Nephron (organoid): Measurements from ENCODE around the gene PRMT7.
A peak's percentile ranks its signal among the peaks of the same experiment; 100 is the strongest.

ENCODE experiments used
- H3K27ac Mint-ChIP-seq, 3 experiments: 2 replicates each; pipeline ENCODE4 v1.8.0; 2020; ENCODE audit warnings: mixed read lengths in 3 of 3, mild to moderate bottlenecking in 2 of 3, moderate library complexity in 1 of 3
- H3K27me3 Mint-ChIP-seq: 2 replicates; pipeline ENCODE4 v1.8.0; 2021; ENCODE audit warnings: low read depth, mild to moderate bottlenecking, moderate library complexity, mixed read lengths
- H3K36me3 Mint-ChIP-seq: 2 replicates; pipeline ENCODE4 v1.8.0; 2020; ENCODE audit warnings: low read depth, mixed read lengths
- H3K4me1 Mint-ChIP-seq: 2 replicates; pipeline ENCODE4 v1.8.0; 2020; ENCODE audit warnings: mixed read lengths
- H3K4me3 Mint-ChIP-seq, 3 experiments: 2 replicates each; pipeline ENCODE4 v1.8.0; 2020; ENCODE audit warnings: mild to moderate bottlenecking in 3 of 3, mixed read lengths in 3 of 3, moderate library complexity in 2 of 3
- H3K9me3 Mint-ChIP-seq: 2 replicates; pipeline ENCODE4 v1.8.0; 2020; ENCODE audit warnings: mixed read lengths
- CTCF ChIP-seq, 3 experiments: fragments of 200-600 bp; sonication (generic); IDR thresholded peaks; one replicate each; pipeline ENCODE4 v1.5.0; 2021; ENCODE audit warnings: antibody characterized with exemption in 3 of 3; ENCODE audit not compliant: unreplicated experiment in 3 of 3

The PRMT7 gene

GRCh38 chr16:68331879-68332410 is 21.1 kb downstream of the PRMT7 start:
- H3K27me3 Mint-ChIP-seq, result no peaks in the 10 kb centered on the region
- no peak overlapping the region for H3K4me3 Mint-ChIP-seq
- H3K27ac Mint-ChIP-seq, result peak overlapping the region; percentile 88 to 94 (median 88)
- H3K4me1 Mint-ChIP-seq, result peaks cover 27% of the 10 kb centered on the region
- H3K36me3 Mint-ChIP-seq, result peaks cover 34% of the 10 kb centered on the region
- no peaks in the 10 kb centered on the region for H3K9me3 Mint-ChIP-seq
- no peak for TF ChIP-seq CTCF (IDR thresholded peaks at IDR 0.05; ENCODE audit: unreplicated experiment in 3 of 3)

- Mint-ChIP-seq H3K36me3 (peaks cover 40% of the 10 kb centered on the region), H3K4me1 (peaks cover 22% of the 10 kb centered on the region), H3K27ac (peak overlapping the region; percentile 88 to 94 (median 88)), H3K9me3 (no peaks in the 10 kb centered on the region), H3K4me3 (no peak overlapping the region), H3K27me3 (no peaks in the 10 kb centered on the region)
- no peak for TF ChIP-seq CTCF (IDR thresholded peaks at IDR 0.05; ENCODE audit: unreplicated experiment in 3 of 3)
Observed at GRCh38 chr16:68332411-68333121, 21.7 kb downstream of the PRMT7 start.

- TF ChIP-seq CTCF (IDR thresholded peaks at IDR 0.05; ENCODE audit: unreplicated experiment in 3 of 3), result no peak
- Mint-ChIP-seq H3K9me3 (no peaks in the 10 kb centered on the region), H3K4me3 (no peak overlapping the region), H3K4me1 (peaks cover 17% of the 10 kb centered on the region), H3K27me3 (no peaks in the 10 kb centered on the region), H3K27ac (no peak overlapping the region), H3K36me3 (peaks cover 53% of the 10 kb centered on the region)
Observed at GRCh38 chr16:68335175-68335574, 24.4 kb downstream of the PRMT7 start.

- peaks cover 62% of the 10 kb centered on the region for H3K36me3 Mint-ChIP-seq
- no peaks in the 10 kb centered on the region for H3K27me3 Mint-ChIP-seq
- peaks cover 12% of the 10 kb centered on the region for H3K4me1 Mint-ChIP-seq
- TF ChIP-seq CTCF (IDR thresholded peaks at IDR 0.05; ENCODE audit: unreplicated experiment in 3 of 3), result no peak
- no peak overlapping the region for H3K27ac Mint-ChIP-seq
- no peak overlapping the region for H3K4me3 Mint-ChIP-seq
- H3K9me3 Mint-ChIP-seq, result no peaks in the 10 kb centered on the region
Observed at GRCh38 chr16:68338326-68339119, 27.7 kb downstream of the PRMT7 start.

GRCh38 chr16:68339214-68339613 is 28.4 kb downstream of the PRMT7 start:
- Mint-ChIP-seq H3K36me3 (peaks cover 61% of the 10 kb centered on the region), H3K4me1 (peaks cover 9% of the 10 kb centered on the region)

More at GRCh38 chr16:68339214-68339613, 28.4 kb downstream of the PRMT7 start:
- Mint-ChIP-seq H3K27ac (no peak overlapping the region), H3K9me3 (no peaks in the 10 kb centered on the region), H3K4me3 (no peak overlapping the region), H3K27me3 (no peaks in the 10 kb centered on the region)
- no peak for TF ChIP-seq CTCF (IDR thresholded peaks at IDR 0.05; ENCODE audit: unreplicated experiment in 3 of 3)
